ENCODE data around the gene TRIM31. TPM values are rescaled to one million over a fixed set of nuclear protein-coding genes. Genes with fewer than 3 reads are reported as not detected.

The TRIM31 gene
- total and polyA plus RNA-seq, 2 experiments from 2014 or later: not detected

DNA sequence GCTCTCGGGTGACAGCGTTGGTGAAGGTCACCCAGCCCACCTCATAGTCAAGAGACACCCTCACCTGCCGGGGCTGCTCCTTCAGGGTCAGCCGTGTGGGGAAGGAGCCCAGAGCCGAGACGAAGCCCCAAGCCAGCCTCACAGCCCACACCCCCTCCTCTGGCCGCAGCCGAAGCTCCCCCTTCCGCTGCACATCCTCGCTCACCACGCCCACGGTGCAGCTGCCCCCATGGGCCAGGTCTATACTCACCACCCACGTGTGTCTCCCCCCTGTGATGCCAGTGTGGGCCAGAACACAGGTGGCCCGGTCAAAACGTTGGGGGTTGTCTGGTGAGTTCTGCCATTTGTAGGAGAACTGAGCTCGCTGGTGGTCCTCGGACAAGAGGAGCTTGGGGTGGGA is 41.2 kb upstream of the TRIM31 start:
- no peak overlapping the region for H3K9ac ChIP-seq
- DNase-seq: no peak
- peaks cover 15% of the 10 kb centered on the region for H3F3A ChIP-seq (ENCODE audit: insufficient read depth)
- in situ Hi-C loops (cut with MboI): no loop called here
- H3K4me2 ChIP-seq (ENCODE audit: unreplicated experiment): no peak overlapping the region
- H3K27me3 ChIP-seq (replicated peaks; ENCODE audit: insufficient read depth): no peaks in the 10 kb centered on the region
- no peaks in the 10 kb centered on the region for H3K9me2 ChIP-seq (ENCODE audit: insufficient read depth)
- no peak overlapping the region for H2AFZ ChIP-seq
- H4K20me1 ChIP-seq (ENCODE audit: insufficient read depth): no peaks in the 10 kb centered on the region
- no peak for TF ChIP-seq EZH2 (IDR thresholded peaks at IDR 0.05; ENCODE audit: insufficient read depth, poor library complexity, severe bottlenecking)
- H3K79me2 ChIP-seq (ENCODE audit: insufficient read depth): no peaks in the 10 kb centered on the region
- H3K4me1 ChIP-seq (ENCODE audit: insufficient read depth): peaks cover 35% of the 10 kb centered on the region
- WGBS, 2 experiments (ENCODE audit: low coverage in 1 of 2, low lambda C conversion rate in 2 of 2, missing lambda C conversion rate in 2 of 2): 63 to 81% methylated on average over 14 to 17 of the region's 17 CpGs
- H3K27ac ChIP-seq: no peak overlapping the region
- no peaks in the 10 kb centered on the region for H3K9me3 ChIP-seq (ENCODE audit: low read depth)
- no peaks in the 10 kb centered on the region for H3K36me3 ChIP-seq (ENCODE audit: low read depth)
- H3K4me3 ChIP-seq: no peak overlapping the region

DNA sequence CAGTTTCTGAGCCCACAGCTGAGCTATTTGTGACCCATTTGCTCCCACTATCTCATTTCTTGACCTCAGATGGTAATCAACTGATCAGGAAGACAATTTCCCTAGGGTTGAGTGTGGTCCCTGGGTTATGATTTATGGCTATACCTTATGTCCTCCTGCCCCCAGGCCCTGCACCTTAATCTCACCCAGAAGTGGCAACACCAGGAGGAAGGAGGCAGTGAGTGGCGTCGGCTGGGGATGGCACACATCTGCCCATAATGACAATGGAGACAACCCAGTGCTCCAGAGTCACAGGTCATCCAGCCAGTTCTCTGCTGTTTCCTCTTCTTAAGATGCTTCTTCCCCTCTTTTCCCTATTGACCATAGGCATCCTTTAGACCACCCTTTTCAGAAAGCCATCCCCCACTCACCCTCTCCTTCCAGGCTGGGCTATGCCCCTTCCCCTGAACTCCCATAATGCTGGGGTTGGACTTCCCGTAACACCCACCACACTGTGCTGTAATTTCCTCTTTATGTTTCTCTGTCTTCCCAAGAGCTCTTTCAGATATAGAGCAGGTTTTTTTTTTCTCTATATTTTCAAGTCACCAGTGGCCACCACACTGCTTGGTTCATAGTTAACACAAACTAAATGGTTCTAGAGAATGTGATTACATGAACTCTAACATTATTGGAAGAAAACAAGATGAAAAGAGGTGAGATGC is 40.2 kb upstream of the TRIM31 start:
- H3K9me2 ChIP-seq (ENCODE audit: insufficient read depth): no peaks in the 10 kb centered on the region
- H3K4me3 ChIP-seq: no peak overlapping the region
- no peaks in the 10 kb centered on the region for H3K36me3 ChIP-seq (ENCODE audit: low read depth)
- H3K27me3 ChIP-seq (replicated peaks; ENCODE audit: insufficient read depth): no peaks in the 10 kb centered on the region
- H3K9ac ChIP-seq: no peak overlapping the region
- H4K20me1 ChIP-seq (ENCODE audit: insufficient read depth): no peaks in the 10 kb centered on the region
- TF ChIP-seq EZH2 (IDR thresholded peaks at IDR 0.05; ENCODE audit: insufficient read depth, poor library complexity, severe bottlenecking) (no peak), EZH2phosphoT487 (IDR thresholded peaks at IDR 0.05; ENCODE audit: insufficient read depth, low read depth) (no peak)
- 80% methylated on average over 3 of the region's 3 CpGs for WGBS, 2 experiments (ENCODE audit: low coverage in 1 of 2, low lambda C conversion rate in 2 of 2, missing lambda C conversion rate in 2 of 2)
- H3K27ac ChIP-seq: no peak overlapping the region
- no peak overlapping the region for H3K4me2 ChIP-seq (ENCODE audit: unreplicated experiment)
- H2AFZ ChIP-seq: no peak overlapping the region
- DNase-seq: no peak
- no peaks in the 10 kb centered on the region for H3K9me3 ChIP-seq (ENCODE audit: low read depth)
- peaks cover 35% of the 10 kb centered on the region for H3K4me1 ChIP-seq (ENCODE audit: insufficient read depth)
- H3K79me2 ChIP-seq (ENCODE audit: insufficient read depth): no peaks in the 10 kb centered on the region
- in situ Hi-C loops (cut with MboI): no loop called here
- H3F3A ChIP-seq (ENCODE audit: insufficient read depth): peaks cover 15% of the 10 kb centered on the region

DNA sequence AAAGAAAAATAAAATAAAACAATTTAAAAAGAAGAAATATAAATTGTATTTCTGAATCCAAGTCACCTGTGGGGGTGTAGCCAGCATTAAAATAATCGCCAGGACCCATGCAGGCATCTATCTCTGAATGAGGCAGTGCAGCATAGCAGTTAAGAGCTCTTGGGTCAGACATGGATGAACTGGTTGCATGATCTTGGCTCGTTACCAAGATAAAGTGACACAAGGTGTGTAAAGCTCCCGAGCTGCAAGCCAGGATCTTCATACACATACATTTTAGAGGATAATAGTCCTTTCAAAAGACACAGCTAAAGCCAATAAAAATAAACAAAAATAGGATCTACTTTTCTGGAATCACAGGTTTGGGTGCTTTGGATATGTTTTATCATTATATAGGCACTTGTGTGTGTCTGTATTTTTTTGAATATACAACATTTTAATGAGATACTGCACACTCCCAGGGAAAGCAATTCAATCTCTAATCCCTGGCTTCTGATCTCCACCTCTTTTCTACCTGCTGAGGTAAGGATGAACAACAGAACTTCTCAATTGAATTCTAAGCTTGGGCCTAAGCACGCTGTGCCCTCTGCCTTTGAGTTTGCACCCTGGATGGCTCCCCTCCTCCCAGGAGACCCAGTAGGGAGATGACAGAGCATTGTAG is 39.3 kb upstream of the TRIM31 start:
- H3K4me3 ChIP-seq: no peak overlapping the region
- 75 to 78% methylated on average over 4 of the region's 4 CpGs for WGBS, 2 experiments (ENCODE audit: low coverage in 1 of 2, low lambda C conversion rate in 2 of 2, missing lambda C conversion rate in 2 of 2)
- TF ChIP-seq EZH2phosphoT487 (IDR thresholded peaks at IDR 0.05; ENCODE audit: insufficient read depth, low read depth) (no peak), EZH2 (IDR thresholded peaks at IDR 0.05; ENCODE audit: insufficient read depth, poor library complexity, severe bottlenecking) (no peak)
- no peaks in the 10 kb centered on the region for H3K36me3 ChIP-seq (ENCODE audit: low read depth)
- no peak overlapping the region for H2AFZ ChIP-seq
- H3F3A ChIP-seq (ENCODE audit: insufficient read depth): peaks cover 15% of the 10 kb centered on the region
- no peaks in the 10 kb centered on the region for H3K27me3 ChIP-seq (replicated peaks; ENCODE audit: insufficient read depth)
- H3K9me3 ChIP-seq (ENCODE audit: low read depth): no peaks in the 10 kb centered on the region
- H4K20me1 ChIP-seq (ENCODE audit: insufficient read depth): no peaks in the 10 kb centered on the region
- no peak overlapping the region for H3K4me2 ChIP-seq (ENCODE audit: unreplicated experiment)
- H3K4me1 ChIP-seq (ENCODE audit: insufficient read depth): peaks cover 26% of the 10 kb centered on the region
- no peak for DNase-seq
- in situ Hi-C loops (cut with MboI): no loop called here
- no peaks in the 10 kb centered on the region for H3K9me2 ChIP-seq (ENCODE audit: insufficient read depth)
- H3K9ac ChIP-seq: no peak overlapping the region
- H3K79me2 ChIP-seq (ENCODE audit: insufficient read depth): no peaks in the 10 kb centered on the region
- no peak overlapping the region for H3K27ac ChIP-seq

DNA sequence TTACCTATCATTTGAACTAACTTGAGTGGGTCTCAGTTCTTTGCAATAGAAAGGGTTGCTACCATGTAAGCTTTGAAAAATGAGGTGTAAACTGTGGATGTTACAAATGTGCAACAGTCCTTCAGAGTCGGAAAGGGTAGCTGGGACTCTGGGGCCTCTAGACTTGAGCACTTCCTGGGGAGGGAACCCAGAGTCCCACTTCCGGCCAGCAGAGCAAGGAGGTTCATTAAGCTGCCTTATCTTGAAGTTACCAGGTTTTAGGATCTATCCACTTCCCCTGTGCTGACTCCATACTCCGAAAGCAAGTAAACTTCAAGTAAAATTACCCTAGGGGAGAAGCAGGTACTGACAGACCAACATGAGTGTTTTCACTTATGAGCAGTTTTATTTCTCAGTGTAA is 38.7 kb upstream of the TRIM31 start:
- H4K20me1 ChIP-seq (ENCODE audit: insufficient read depth): no peaks in the 10 kb centered on the region
- no peaks in the 10 kb centered on the region for H3K9me2 ChIP-seq (ENCODE audit: insufficient read depth)
- H3K9ac ChIP-seq: no peak overlapping the region
- no peaks in the 10 kb centered on the region for H3K79me2 ChIP-seq (ENCODE audit: insufficient read depth)
- H3K27ac ChIP-seq: no peak overlapping the region
- no peak overlapping the region for H3K4me2 ChIP-seq (ENCODE audit: unreplicated experiment)
- in situ Hi-C loops (cut with MboI): no loop called here
- no peaks in the 10 kb centered on the region for H3K27me3 ChIP-seq (replicated peaks; ENCODE audit: insufficient read depth)
- H3K36me3 ChIP-seq (ENCODE audit: low read depth): no peaks in the 10 kb centered on the region
- WGBS, 2 experiments (ENCODE audit: low coverage in 1 of 2, low lambda C conversion rate in 2 of 2, missing lambda C conversion rate in 2 of 2): 40 to 42% methylated on average over 3 of the region's 3 CpGs
- peaks cover 15% of the 10 kb centered on the region for H3F3A ChIP-seq (ENCODE audit: insufficient read depth)
- H3K9me3 ChIP-seq (ENCODE audit: low read depth): no peaks in the 10 kb centered on the region
- H3K4me1 ChIP-seq (ENCODE audit: insufficient read depth): peaks cover 21% of the 10 kb centered on the region
- DNase-seq: no peak
- TF ChIP-seq EZH2phosphoT487 (IDR thresholded peaks at IDR 0.05; ENCODE audit: insufficient read depth, low read depth) (no peak), EZH2 (IDR thresholded peaks at IDR 0.05; ENCODE audit: insufficient read depth, poor library complexity, severe bottlenecking) (no peak)
- H2AFZ ChIP-seq: no peak overlapping the region
- no peak overlapping the region for H3K4me3 ChIP-seq

Measured in GM23248 (cell line).